ENCODE measurements around the gene FAM131A.

GRCh38 chr3:184380627-184381260, 43.3 kb downstream of the FAM131A start:
- TF ChIP-seq CTCF (IDR thresholded peaks at IDR 0.05; ENCODE audit: extremely low read depth in 1 of 2, insufficient read depth in 1 of 2, low read depth in 1 of 2, low read length in 2 of 2) (no peak), POLR2AphosphoS5 (IDR thresholded peaks at IDR 0.05; ENCODE audit: insufficient read depth, low read depth, low read length) (no peak), POLR2A (IDR thresholded peaks at IDR 0.05; ENCODE audit: low read depth, low read length) (no peak), MYC (IDR thresholded peaks at IDR 0.05; ENCODE audit: low read depth, low read length) (no peak), EZH2 (IDR thresholded peaks at IDR 0.05; ENCODE audit: borderline replicate concordance, low read depth, low read length, severe bottlenecking) (peak; percentile 100)

Data from endothelial cell of umbilical vein (primary cell).